GM21723 (cell line): ENCODE results near the gene MOB2.
"Not testable (repeated sequence)": the region's sequence is repeated elsewhere in the genome, so short reads cannot be mapped to it uniquely, and the experiment has no call there.

ENCODE experiments used
- ATAC-seq: cut with Tn5 transposase; IDR thresholded peaks from one replicate; pipeline ENCODE4 v1.9.1; 2021; ENCODE audit warnings: mild to moderate bottlenecking, moderate library complexity; ENCODE audit not compliant: unreplicated experiment

MOB2 gene

GRCh38 chr11:1518301-1518700 is 31.7 kb upstream of the MOB2 start:
- no peak for ATAC-seq

DNA sequence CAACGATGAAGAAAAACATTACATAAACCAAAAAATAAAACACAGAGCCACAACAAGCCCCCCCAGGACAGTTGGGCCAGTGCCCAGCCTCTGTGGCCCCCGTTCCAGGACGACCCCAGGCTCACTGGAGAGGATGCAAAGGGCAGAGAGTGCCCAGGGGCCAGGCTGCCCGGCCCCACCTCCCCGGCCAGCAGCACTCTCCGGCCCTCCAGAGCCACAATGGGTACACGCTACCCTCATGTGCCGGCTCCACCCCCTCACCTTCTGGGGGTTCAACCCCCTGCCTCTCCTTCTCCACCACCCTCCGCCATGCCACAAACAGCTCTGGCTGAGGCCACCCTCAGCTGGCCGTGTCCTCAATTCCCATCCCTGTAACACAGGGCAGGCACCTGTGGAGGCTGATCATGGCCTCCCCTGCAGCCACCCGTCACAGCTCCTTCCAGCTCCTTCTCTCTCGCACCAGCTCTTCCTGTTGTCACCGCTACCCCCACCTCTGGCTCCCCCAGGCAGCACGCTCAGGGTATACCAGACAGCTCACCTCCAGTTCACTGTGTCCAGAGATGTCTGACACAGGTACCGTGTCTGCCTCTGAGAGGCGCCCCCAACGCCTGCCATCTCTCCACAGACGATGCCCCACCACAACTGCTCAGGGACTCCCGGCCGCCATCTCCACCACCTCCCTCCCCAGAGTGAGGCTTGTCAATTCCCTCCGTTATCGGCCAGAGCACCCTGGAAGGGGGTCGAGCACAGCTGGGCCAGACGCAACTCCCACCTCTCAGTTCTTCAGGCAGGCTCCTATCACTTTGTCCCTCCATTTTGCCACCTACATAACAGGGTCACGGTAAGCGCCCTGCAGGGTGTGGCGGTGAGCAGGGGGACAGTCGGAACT is 30.8 kb upstream of the MOB2 start:
- ATAC-seq: no peak

DNA sequence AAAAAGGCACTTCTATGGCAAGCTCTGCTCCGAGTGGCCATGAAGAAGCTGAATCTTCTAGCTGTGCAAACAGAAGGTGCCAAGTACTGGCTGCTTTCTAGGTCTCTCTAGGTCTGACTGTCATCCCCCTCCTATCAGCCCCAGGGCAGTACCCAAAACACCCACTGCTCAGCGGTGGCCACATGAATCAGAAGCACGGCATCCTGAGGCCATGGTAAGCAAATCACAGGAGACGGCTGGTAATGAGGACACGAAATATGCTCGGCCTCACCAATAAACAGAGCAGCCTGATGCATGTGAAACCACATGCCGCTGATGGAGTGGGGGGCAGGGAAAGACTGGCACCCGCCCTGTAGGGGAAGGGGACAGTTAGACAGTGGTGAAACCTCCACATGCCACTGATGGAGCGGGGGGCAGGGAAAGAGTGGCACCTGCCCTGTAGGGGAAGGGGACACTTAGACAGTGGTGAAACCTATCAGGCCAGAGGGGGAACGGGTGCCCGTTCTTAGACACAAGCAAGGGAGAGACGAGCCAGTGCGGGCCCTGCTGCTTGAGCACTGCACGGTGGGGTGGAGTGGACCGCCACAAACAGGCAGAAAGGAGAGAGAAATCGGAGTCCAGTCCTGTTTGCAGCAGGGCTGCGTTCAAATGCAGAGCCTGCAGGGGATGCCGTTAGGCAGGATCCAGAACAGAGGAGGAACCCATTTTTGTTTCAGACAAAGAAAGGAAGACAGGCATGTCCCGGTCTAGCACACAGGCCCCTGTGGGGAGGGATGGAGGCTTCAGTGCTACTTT is 29.9 kb upstream of the MOB2 start:
- ATAC-seq: no peak

GRCh38 chr11:1515082-1516060 is 28.8 kb upstream of the MOB2 start:
- no peak for ATAC-seq

DNA sequence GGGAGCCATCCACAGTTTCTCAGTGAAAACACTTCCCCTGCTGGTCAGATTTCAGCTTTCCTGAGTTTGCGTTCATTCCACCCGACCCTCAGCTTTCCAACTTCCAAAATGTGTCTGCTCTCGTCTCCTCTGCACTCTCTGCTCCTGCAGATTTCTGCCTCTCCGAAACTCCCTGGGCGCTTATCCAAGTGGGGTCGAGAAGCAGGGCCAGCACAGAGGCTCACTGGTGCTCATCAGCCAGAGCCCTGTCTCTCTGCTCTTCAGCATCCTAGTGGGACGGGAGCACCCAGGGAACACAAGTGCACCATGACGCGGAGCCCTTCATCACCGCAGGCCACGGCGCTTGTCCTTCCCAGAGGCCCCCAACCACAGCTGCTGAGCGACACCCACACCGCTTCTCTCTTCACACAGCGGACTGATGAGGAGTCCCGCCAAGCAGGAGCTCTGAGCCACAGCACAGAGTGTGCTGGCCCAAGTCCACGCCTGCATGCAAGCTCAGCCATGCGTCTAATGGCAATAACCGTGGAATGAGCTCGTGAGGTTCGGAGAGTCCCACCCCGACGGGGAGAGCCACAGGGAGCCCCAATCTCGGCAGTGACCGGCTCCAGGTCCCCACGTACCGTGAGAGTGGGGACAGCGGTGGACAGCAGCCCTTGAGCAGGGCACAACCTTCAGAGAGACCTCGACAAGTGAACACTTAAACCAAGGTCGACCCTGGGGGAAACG is 27.9 kb upstream of the MOB2 start:
- no peak for ATAC-seq

DNA sequence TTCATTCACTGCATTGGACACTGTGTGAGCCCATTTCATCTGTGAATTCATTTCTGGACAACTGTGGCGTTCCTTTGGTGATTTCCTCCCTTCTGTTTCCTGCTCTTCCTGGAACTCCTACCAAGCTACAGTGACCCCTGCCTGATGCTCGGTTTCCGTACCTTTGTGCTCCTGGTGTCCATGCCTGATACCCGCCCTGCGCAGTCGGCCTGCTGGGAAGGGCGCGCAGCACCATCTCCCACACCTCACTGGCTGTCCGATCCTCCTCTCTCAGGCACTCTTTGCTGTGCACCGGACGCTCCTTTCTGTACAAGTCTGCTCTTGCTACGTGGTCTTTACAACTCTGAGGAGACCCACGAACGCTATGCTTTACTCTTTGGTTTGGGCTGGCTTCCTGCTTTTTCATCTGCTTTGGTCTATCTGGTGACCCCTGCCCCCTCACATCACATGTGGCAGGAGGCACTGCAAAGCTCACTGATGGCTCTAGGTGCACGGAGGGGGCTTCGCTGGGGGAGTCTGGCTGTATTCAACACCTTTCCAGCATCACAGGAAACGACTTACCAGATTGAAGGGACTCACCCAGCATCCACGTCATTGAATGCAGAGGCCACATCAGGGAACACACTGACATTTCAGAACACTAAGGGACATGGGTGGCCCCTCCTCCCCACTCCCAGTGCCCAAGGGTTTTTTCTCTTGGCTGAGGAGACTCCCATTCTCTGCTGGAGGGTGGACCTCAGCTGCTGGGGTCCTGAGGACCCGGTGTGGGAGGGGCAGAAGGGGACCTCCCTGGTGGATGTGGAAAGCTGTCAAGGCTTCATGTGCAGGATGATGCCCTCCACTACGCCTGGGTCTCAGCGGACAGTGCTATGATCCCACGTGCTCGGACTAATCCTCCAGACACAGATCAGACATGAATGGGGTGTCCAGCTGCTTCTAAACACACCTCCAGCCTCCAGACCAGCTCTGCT is 27.0 kb upstream of the MOB2 start:
- no peak for ATAC-seq

- not testable (repeated sequence) for ATAC-seq
These were observed 26.1 kb upstream of the MOB2 start for GRCh38 chr11:1512531-1513258.

DNA sequence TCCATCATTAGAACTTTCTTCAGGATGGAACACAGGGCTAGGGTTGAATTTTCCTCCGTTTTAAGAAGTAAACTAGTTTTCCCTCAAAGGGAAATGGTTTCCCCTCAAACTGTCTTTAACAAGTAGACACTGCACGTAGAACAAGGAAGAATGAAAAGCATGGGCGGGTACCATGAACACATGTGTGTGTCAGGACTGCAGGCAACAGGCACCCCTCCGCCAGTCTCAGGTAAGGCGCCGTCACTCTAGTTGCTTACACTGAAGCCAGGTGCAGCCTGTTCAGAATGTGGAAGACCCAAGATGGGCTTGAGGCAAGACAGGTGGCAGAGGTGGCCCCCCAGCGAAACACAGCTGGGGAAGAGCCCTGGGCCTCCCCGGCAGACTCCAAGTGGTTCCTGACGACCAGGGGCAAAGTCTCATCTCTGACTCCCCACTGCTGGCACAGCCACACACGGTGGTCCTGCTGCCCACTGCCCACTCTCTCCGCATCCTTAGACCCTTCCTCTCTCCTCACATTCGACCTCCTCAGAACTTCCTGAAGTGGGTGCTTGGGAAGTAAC is 25.4 kb upstream of the MOB2 start:
- ATAC-seq: no peak

- no peak for ATAC-seq
These were observed 24.3 kb upstream of the MOB2 start for GRCh38 chr11:1510928-1511327.

DNA sequence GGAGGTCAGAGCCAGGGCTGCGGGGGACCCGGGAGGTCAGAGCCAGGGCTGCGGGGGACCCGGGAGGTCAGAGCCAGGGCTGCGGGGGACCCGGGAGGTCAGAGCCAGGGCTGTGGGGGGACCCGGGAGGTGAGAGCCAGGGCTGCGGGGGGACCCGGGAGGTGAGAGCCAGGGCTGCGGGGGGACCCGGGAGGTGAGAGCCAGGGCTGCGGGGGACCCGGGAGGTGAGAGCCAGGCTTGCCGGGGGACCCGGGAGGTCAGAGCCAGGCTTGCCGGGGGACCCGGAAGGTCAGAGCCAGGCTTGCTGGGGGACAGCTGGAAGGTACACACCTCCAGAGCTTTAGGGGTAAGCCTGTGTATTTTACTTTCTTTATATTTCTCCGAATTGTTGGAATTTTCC is 23.8 kb upstream of the MOB2 start:
- ATAC-seq: not testable (repeated sequence)

DNA sequence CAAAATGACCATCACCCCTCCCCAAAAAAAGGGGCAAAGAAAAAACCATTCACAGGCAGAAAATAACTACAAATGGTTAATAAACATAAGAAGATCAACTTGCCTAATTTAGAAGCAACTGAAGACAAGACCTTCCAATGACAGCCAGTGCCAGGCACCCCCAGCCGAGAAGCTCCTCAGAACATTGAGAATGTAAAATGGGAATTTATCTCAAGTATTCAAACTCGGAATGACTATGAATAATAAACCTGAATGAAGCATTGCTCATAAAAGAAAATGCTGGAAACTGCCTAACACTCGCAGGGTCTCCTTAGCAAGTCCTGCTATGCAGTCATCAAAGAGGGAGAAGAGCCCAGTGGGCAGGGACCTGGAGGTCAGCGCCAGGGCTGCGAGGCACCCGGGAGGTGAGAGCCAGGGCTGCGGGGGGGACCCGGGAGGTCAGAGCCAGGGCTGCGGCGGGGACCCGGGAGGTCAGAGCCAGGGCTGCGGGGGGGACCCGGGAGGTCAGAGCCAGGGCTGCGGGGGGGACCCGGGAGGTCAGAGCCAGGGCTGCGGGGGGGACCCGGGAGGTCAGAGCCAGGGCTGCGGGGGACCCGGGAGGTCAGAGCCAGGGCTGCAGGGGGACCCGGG is 23.2 kb upstream of the MOB2 start:
- no peak for ATAC-seq

DNA sequence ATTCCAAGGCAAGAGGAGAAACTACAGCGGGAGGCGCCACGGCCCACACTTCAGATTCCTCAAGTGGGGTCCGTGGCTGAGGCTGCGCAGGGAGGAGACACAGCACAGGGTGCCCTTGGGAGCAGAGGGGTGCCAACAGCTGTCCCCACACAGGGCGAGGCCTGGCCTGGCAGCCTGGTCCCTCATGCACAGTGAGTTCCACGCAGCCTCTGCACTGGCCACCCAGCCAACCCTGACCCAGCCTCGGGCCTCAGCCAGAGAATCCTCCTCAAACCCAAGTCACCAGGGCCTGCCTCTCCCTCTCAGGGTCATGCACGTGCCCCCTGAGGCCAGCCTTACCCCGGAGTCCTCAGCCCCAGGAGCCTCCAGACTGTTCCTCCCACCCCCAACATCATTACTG is 22.4 kb upstream of the MOB2 start:
- ATAC-seq: no peak

- no peak for ATAC-seq
These were observed 21.9 kb upstream of the MOB2 start for GRCh38 chr11:1508491-1508891.

GRCh38 chr11:1507381-1508140 is 21.0 kb upstream of the MOB2 start:
- no peak for ATAC-seq

- ATAC-seq: no peak
These were observed 20.4 kb upstream of the MOB2 start for GRCh38 chr11:1506981-1507380.

DNA sequence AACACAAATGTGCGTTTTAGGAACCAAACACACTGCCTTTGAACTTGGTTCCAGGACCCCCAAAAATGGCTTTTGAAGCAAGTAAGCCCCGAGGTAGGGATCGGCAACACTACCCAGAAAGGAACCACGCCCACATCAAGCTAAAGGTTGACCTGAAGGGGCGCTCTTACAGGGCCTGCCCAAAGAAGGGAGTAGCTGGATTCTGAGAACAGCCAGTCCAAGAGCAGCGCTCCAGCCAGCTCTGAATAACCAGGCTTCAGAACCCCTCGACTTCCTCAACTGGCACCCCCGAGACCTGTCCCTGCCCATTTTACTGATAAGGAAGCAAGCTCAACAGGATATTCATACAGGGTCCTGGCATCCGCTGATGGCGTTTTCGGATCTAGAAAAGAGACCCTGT is 18.9 kb upstream of the MOB2 start:
- no peak for ATAC-seq
